Glomerular visceral epithelial cell (primary cell): Measurements from ENCODE around the gene CSPG5.
A peak's percentile ranks its signal among the peaks of the same experiment; 100 is the strongest.

Experiments
- DNase-seq: peaks from one replicate; pipeline ENCODE4 v3.0.0-alpha.2; 2016; ENCODE audit errors: extremely low spot score

CSPG5 gene

GRCh38 chr3:47540281-47540680 lies 38.4 kb downstream of the CSPG5 start:
- DNase-seq, result no peak

- DNase-seq, result no peak
Observed at GRCh38 chr3:47536967-47537366, 41.7 kb downstream of the CSPG5 start.

GRCh38 chr3:47536221-47536891 lies 42.3 kb downstream of the CSPG5 start:
- DNase-seq, result no peak

- no peak for DNase-seq
Observed at GRCh38 chr3:47533996-47534454, 44.6 kb downstream of the CSPG5 start.

GRCh38 chr3:47533481-47533880 lies 45.2 kb downstream of the CSPG5 start:
- DNase-seq, result no peak

GRCh38 chr3:47527952-47528725 lies 50.5 kb downstream of the CSPG5 start:
- no peak for DNase-seq

GRCh38 chr3:47525617-47526016 lies 53.0 kb downstream of the CSPG5 start:
- no peak for DNase-seq

- DNase-seq, result no peak
Observed at GRCh38 chr3:47523310-47524073, 55.2 kb downstream of the CSPG5 start.

GRCh38 chr3:47522082-47522987 lies 56.3 kb downstream of the CSPG5 start:
- DNase-seq, result peak; percentile 90

- DNase-seq, result no peak
Observed at GRCh38 chr3:47520756-47521155, 57.9 kb downstream of the CSPG5 start.

- DNase-seq, result no peak
Observed at GRCh38 chr3:47517937-47518336, 60.7 kb downstream of the CSPG5 start.

GRCh38 chr3:47515864-47516319 lies 62.8 kb downstream of the CSPG5 start:
- DNase-seq, result no peak

- DNase-seq, result no peak
Observed at GRCh38 chr3:47515100-47515499, 63.6 kb downstream of the CSPG5 start.

- DNase-seq, result peak; percentile 95
Observed at GRCh38 chr3:47513125-47513929, 65.3 kb downstream of the CSPG5 start, which contains the start of gene ELP6. TSS of gene ELP6 (minus strand) at chr3:47513712. CDS start at chr3:47513590, 122 bp downstream.

GRCh38 chr3:47512416-47513124 lies 66.1 kb downstream of the CSPG5 start:
- peak; percentile 25 for DNase-seq
